Esophagus muscularis mucosa (tissue), 3 donors: ENCODE data around the gene MT3.

Experiments
- POLR2AphosphoS5 ChIP-seq, 2 donors: sonication (generic); formaldehyde crosslinking; IDR thresholded peaks; one replicate each; pipeline ENCODE4 v1.6.1; 2017; ENCODE audit warnings: antibody characterized with exemption in 2 of 2
- TF ChIP-seq, protein P1 (sequence below), 3 experiments: fragments of 200-600 bp in 2 of 3; fragments of 450-650 bp in 1 of 3; sonication (generic) in 2 of 3; IDR thresholded peaks; one replicate each; pipeline ENCODE4 v1.5.1; 2017 to 2019; ENCODE audit warnings: antibody characterized with exemption in 3 of 3, mild to moderate bottlenecking in 2 of 3, moderate library complexity in 1 of 3

DNA sequence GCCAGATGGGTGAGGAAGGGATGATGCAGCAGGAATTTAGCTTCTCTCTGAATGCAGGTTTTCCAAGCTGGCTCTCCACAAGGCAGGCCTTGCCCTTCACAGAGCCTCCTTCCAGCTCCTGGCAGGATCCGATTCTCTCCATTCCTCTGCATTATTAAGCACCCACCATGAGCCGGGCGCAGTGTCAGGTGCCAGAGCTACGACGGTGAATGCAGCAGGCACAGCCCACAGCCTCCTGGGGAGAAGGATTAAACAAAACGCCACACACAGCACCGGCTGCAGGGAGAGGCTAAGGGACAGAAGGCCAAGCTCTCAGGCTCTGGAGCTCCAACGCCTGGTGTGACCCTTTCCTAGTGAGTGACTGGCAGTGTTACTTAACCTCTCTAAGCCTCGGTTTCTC lies 12.0 kb downstream of the MT3 start:
- TF ChIP-seq, protein P1, sequence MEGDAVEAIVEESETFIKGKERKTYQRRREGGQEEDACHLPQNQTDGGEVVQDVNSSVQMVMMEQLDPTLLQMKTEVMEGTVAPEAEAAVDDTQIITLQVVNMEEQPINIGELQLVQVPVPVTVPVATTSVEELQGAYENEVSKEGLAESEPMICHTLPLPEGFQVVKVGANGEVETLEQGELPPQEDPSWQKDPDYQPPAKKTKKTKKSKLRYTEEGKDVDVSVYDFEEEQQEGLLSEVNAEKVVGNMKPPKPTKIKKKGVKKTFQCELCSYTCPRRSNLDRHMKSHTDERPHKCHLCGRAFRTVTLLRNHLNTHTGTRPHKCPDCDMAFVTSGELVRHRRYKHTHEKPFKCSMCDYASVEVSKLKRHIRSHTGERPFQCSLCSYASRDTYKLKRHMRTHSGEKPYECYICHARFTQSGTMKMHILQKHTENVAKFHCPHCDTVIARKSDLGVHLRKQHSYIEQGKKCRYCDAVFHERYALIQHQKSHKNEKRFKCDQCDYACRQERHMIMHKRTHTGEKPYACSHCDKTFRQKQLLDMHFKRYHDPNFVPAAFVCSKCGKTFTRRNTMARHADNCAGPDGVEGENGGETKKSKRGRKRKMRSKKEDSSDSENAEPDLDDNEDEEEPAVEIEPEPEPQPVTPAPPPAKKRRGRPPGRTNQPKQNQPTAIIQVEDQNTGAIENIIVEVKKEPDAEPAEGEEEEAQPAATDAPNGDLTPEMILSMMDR (IDR thresholded peaks at IDR 0.05): no peak
- TF ChIP-seq POLR2AphosphoS5 (IDR thresholded peaks at IDR 0.05): no peak
